Measurements from ENCODE around the gene NPM3.
"Not testable (repeated sequence)": the region's sequence is repeated elsewhere in the genome, so short reads cannot be mapped to it uniquely, and the experiment has no call there.

NPM3 gene

GRCh38 chr10:101793526-101793925 is 10.3 kb upstream of the NPM3 start:
- TF ChIP-seq CTCF (conservative IDR thresholded peaks at IDR 0.05) = no peak

GRCh38 chr10:101789686-101790085 is 6.4 kb upstream of the NPM3 start:
- H3K27ac ChIP-seq = no peak overlapping the region
- no peak for TF ChIP-seq CTCF (conservative IDR thresholded peaks at IDR 0.05)

More at GRCh38 chr10:101793526-101793925, 10.3 kb upstream of the NPM3 start:
- no peak overlapping the region for H3K27ac ChIP-seq

GRCh38 chr10:101789231-101789630 is 6.0 kb upstream of the NPM3 start:
- H3K27ac ChIP-seq = not testable (repeated sequence)

GRCh38 chr10:101785801-101786200 is 2.6 kb upstream of the NPM3 start:
- H3K27ac ChIP-seq = no peak overlapping the region
- no peak for TF ChIP-seq CTCF (conservative IDR thresholded peaks at IDR 0.05)

GRCh38 chr10:101784558-101784957 is 1.3 kb upstream of the NPM3 start:
- no peak overlapping the region; the same call in 1 of the 2 replicates for H3K27ac ChIP-seq
- no peak for TF ChIP-seq CTCF (conservative IDR thresholded peaks at IDR 0.05)

GRCh38 chr10:101783736-101784118 is 481 bp upstream of the NPM3 start:
- H3K27ac ChIP-seq = peak overlapping the region; percentile 68
- TF ChIP-seq CTCF (conservative IDR thresholded peaks at IDR 0.05) = no peak

GRCh38 chr10:101781984-101782810 is 1.0 kb downstream of the NPM3 start:
- peak overlapping the region; percentile 68; the same call in 1 of the 2 replicates for H3K27ac ChIP-seq
- TF ChIP-seq CTCF (conservative IDR thresholded peaks at IDR 0.05) = no peak

- TF ChIP-seq CTCF (conservative IDR thresholded peaks at IDR 0.05) = no peak
- H3K27ac ChIP-seq = no peak overlapping the region
These were observed 1.6 kb downstream of the NPM3 start for GRCh38 chr10:101781655-101781983.
